GM18498 (cell line): ENCODE data around the gene HOXD10.

Experiments used
- ATAC-seq: cut with Tn5 transposase; IDR thresholded peaks from one replicate; pipeline ENCODE4 v1.9.1; 2021; ENCODE audit warnings: mild to moderate bottlenecking, moderate library complexity; ENCODE audit not compliant: unreplicated experiment

HOXD10 gene

DNA sequence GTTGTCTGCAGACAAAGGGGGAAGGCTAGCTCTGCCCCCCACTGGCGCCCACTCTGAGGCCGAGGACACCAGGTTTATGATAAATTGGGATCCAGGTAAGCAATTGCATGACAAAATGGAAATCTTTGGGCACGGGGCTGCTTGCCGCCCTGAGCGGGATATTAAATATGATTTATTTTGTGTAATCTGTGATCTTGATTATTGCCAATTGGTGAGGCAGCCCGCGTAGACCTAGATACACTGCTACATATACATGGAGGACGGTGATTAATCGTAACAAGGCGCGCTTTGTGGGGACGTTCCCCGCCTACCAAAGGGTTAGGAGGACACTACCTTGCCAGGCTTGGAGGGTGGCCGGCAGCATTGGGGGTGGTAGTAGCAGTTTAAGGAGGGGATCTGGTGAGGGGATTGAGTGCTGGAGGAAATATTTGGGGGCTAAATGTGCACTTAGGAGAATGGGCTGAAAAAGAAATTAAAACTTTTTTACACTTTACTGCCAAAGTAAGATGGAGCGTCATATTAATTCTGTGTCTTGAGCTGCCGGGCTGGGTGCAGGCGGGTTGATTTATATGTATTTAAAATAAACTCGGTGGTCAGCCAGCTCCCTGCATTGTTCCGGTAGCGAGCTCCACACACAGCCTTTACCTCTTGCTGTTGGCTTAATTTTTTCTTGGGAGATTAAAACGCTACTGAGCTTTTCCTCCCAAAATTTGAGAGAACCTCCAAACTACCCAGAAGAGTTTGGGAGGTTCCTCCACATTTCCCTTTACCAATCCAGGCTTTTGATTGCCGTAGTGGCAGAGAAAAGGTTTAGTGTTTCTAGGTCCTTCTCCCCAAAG lies 44.6 kb downstream of the HOXD10 start:
- no peak for ATAC-seq

DNA sequence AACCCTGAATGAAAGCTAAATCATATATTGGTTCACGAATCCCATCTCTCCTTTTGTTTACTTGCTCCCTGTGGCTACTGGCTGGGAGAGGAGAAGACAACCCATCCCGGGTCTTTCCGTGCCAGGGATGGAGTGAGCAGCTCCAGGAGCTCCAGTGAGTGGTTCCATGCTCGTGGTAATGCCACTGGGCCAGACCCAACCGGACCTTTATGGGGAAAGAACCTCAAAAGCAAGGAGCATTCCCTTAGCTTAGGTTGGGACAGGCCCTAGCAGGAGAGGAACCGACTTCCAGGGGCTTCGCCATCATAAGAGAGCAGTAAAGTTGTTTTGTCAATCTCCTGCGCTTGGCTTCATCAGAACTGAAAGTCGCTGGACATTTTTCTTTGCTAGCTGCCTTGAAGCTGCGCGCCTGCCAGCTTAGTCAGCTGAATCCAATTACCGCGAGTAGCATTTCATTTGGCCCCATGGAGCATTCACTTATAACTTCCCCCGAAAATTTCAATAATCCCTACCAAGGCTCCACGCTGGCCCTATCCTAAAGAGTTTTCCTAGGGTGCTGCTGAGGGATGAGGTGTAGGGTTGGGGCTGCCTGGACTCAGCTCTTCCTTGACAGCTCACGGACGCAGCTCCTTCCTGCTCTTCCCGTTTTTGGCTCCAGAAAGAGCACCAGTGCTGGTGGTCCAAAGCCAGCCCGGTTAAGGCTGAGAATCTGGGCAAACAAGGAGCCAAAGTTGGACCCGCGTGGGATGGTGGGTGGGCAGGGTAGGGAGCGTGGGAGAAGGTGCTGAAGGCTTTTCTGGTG lies 45.4 kb downstream of the HOXD10 start:
- ATAC-seq: no peak

DNA sequence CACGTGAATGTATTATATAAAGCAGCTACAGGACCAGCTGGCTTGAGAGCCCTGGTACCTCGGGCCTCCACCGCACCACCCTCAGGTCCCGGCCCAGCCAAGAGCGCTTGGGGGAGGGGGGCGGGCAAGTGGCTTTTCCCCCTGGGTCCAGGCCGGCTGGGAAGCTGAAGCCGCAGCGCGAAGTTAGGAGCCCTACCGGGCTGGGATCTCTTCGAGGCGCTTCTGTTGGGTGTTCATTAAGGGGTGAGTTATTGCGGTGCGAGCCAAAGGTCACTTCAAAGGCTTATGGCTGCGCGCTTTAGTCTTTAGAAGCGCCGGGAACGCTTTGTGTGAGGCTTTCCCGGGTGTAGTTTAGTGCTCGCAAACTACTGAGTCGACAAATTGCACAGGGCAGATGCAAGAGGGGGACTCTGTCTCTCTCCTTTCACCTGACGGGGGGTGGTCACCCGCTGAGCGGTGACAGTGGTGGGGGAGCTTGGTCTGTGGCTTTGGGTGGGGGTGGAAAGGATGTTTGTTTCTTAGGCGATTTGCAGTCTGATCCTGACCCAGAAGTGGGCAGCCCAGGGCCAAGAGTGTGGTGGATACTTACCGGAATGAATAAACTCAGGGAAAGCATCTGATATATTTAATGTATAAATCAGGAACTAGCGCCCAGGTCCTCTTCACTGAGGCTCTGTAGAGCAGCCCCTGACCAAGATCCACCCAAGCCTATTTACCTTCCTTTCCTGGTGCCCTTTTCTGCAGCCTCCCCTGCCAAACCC lies 46.5 kb downstream of the HOXD10 start:
- ATAC-seq: no peak

DNA sequence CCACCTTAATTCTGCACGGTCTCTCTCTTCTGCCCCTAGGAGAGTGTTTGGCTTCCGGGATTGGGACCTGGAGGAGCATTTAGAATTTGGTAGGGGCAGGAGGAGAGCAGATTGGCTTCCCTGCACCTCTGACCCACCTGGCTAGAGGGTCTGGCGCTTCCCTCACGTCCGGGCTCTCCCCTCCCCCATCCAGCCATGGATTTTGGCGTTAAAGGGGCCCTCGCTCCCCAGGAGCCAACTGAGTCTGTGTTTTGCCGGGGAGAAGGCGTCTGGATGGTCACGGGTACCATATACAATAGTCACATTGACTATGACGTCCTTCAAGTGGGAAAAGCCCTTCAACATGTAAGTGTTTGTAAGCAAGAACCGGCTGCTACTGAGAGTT lies 47.1 kb downstream of the HOXD10 start:
- ATAC-seq: no peak

DNA sequence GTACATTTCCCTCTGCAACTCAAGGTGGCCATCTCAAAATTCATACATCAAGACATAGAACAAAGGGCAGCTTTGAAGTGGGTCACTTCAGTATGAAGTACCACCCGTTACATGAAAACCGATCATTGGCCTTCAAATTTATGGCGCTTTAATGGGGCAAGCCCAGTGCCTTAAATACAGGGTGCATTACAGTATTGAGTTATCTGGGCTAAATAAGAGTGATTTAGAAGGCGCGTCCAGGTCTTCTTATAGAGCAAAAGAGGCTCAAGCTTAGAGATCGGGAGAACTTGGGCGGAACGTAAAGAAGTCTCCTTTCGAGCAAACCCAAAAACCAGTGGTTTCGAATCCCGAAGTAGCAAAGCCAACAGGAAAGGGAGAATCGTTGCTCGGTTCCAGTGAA lies 47.6 kb downstream of the HOXD10 start:
- no peak for ATAC-seq

DNA sequence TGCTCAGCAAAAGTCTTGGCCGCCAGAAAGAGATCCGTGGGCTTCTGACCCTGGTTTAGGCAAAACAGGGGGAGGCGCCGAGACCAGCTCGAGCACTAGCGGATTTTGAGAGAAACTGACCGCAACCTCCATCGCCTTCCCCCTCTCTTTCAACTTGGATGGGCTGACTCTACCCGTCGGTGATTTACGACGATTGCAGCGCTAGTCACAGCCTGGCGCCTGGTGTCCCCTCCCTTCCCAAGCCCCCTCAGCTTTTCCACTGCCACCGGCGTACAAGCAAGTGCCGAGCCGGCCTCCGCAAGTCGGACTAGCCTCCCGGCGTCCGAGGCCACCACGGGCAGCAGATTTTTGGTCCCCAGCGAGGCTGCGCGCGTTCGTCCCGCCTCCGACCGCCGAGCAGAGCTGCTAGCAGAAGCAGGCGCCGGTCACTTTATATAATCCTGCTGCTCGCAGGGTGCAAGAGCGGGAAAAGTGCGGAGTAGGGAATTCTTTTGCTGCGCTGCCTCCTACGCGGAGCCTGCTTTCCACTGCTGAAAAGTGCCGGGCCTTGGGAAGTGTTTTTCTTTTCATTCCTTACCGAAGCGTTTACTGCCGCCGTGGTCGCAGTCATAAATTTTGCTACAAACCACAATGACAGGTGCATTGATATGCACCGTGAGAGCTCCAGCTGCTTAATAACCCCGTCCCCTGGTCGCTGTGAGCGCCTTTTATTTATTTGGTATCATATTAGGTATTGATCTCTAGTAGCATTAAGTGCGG lies 48.2 kb downstream of the HOXD10 start:
- ATAC-seq: no peak

DNA sequence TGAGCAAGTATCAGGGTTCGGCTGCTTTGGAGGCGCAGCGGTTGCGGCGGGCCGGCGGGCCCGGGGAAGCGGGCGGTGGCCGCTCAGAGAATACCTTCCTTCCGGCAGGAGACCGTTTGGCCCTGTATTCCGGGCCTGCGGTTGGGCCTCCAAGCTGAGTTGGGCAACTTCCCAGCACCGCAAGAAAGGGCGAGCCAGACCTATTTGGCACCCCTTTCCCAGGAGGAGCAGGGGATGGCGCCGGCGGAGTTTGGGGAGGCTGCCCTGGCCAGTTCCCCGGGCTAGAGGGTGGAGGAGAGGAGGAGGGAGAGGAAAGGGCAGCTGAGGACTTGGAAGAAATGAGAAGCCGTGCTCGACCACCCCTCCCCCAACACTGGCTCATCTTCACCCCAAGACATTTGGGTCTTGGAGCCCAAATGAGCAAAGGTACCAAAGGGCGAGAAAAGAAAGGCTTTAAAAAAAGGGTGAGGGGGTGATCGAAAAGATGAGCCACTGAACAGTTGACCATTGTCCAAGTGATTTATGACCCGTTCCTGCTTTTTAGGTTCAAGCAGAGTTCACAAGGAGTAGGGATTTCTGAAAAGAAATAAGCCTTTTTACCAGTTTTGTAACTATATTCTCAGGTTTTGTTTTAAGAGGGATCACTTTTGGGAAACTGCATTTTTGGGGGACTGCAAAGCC lies 48.9 kb downstream of the HOXD10 start:
- ATAC-seq: no peak

DNA sequence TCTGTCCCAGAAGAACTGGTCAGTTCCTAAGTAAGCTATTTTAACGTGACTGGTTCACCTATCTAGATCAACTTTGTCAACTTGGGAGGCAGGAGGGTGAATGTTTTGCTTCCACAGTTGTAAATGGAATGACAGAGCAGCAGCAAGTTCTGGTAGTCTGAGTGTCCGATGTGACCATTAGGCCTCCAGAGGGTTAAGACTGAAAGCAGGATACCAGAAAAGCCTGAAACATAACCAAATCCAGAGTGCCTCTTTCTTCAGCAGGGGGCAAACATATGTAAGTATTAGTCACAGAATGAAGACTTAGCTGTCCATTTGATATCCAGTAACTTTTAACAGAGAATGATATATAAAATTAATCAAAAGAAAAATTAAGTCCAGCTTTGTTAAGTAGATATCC lies 49.7 kb downstream of the HOXD10 start:
- ATAC-seq: no peak

DNA sequence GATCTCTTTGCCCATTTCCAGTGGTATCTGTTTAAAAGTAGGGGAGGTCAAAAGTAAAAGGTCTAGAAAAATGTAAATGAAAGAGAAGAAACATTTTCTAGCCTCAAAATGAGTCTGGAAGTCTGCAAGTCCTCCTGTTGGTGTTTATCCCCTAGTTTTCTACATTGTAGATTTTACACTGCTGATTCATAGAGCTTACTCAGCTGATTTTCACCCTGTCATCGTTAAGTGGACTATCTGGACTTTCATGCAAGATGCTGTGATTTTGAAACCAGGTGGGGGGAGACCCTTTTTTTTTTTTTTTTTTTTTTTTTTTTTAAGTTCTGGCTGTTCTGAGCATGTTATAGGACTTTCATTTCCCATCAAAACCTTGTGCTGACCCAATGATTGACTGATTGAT lies 50.8 kb downstream of the HOXD10 start:
- no peak for ATAC-seq

DNA sequence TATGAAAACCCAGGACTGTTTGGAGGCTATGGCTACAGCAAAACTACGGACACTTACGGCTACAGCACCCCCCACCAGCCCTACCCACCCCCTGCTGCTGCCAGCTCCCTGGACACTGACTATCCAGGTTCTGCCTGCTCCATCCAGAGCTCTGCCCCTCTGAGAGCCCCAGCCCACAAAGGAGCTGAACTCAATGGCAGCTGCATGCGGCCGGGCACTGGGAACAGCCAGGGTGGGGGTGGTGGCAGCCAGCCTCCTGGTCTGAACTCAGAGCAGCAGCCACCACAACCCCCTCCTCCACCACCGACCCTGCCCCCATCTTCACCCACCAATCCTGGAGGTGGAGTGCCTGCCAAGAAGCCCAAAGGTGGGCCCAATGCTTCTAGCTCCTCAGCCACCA lies 52.6 kb downstream of the HOXD10 start:
- no peak for ATAC-seq
